DOHH2 (cell line): ENCODE results near the gene TRABD2A.

Experiments
- H3F3A ChIP-seq: fragments of 200-600 bp; sonication (generic), shearing (Covaris generic); 2 replicates; pipeline ENCODE4 v1.6.0; 2016; ENCODE audit warnings: antibody characterized with exemption, mild to moderate bottlenecking; ENCODE audit not compliant: control insufficient read depth, insufficient read depth
- H3K27ac ChIP-seq: fragments of 200-600 bp; sonication (generic); 2 replicates; pipeline ENCODE4 v1.5.1; 2014; ENCODE audit warnings: low read depth, mild to moderate bottlenecking, low read length, moderate library complexity
- H3K27me3 ChIP-seq: fragments of 200-600 bp; sonication (generic); 2 replicates; pipeline ENCODE4 v1.6.1; 2014; ENCODE audit warnings: mild to moderate bottlenecking, low read length, mixed read lengths; ENCODE audit not compliant: control insufficient read depth
- H3K36me3 ChIP-seq: fragments of 200-600 bp; sonication (generic); 2 replicates; pipeline ENCODE4 v1.6.1; 2014; ENCODE audit warnings: mild to moderate bottlenecking, low read length, moderate library complexity, mixed read lengths; ENCODE audit not compliant: control insufficient read depth
- H3K4me1 ChIP-seq: fragments of 200-600 bp; sonication (generic); 2 replicates; pipeline ENCODE4 v1.6.1; 2014; ENCODE audit warnings: mild to moderate bottlenecking, low read length, mixed read lengths; ENCODE audit not compliant: control insufficient read depth
- H3K4me2 ChIP-seq: fragments of 200-600 bp; sonication (generic); 2 replicates; pipeline ENCODE4 v1.6.0; 2014; ENCODE audit warnings: mild to moderate bottlenecking, low read length, moderate library complexity
- H3K4me3 ChIP-seq: fragments of 200-600 bp; sonication (generic); 2 replicates; pipeline ENCODE4 v1.5.1; 2014; ENCODE audit warnings: mild to moderate bottlenecking, low read length, mixed read lengths
- H3K79me2 ChIP-seq: fragments of 200-600 bp; sonication (generic); 2 replicates; pipeline ENCODE4 v1.6.1; 2014; ENCODE audit warnings: mild to moderate bottlenecking, low read length, mixed read lengths; ENCODE audit not compliant: control insufficient read depth
- H3K9me2 ChIP-seq: fragments of 200-600 bp; sonication (generic); replicated peaks from 2 replicates; pipeline ENCODE4 v1.6.1; 2014; ENCODE audit warnings: mild to moderate bottlenecking, low read length, mixed read lengths; ENCODE audit not compliant: control insufficient read depth
- H3K9me3 ChIP-seq: fragments of 200-600 bp; sonication (generic); 2 replicates; pipeline ENCODE4 v1.6.1; 2014; ENCODE audit warnings: antibody characterized with exemption, low read length, mixed read lengths; ENCODE audit not compliant: control insufficient read depth, insufficient read depth
- H4K20me1 ChIP-seq: fragments of 200-600 bp; sonication (generic); 2 replicates; pipeline ENCODE4 v1.6.0; 2014; ENCODE audit warnings: low read depth, mild to moderate bottlenecking, antibody characterized with exemption, low read length, moderate library complexity; ENCODE audit not compliant: control insufficient read depth, insufficient read depth
- EZH2phosphoT487 ChIP-seq: fragments of 200-600 bp; sonication (generic); IDR thresholded peaks from 2 replicates; pipeline ENCODE4 v1.6.1; 2017; ENCODE audit warnings: borderline replicate concordance, mild to moderate bottlenecking, antibody characterized with exemption, low read length, moderate library complexity, mixed read lengths
- TF ChIP-seq, protein P1 (sequence below): fragments of 200-600 bp; sonication (generic); IDR thresholded peaks from one replicate; pipeline ENCODE4 v1.5.1; 2014; ENCODE audit warnings: antibody characterized with exemption, mild to moderate bottlenecking, low read depth, low read length; ENCODE audit not compliant: poor library complexity, severe bottlenecking

The TRABD2A gene

GRCh38 chr2:84811839-84812431 is 68.9 kb downstream of the TRABD2A start:
- no peak overlapping the region for H3K4me2 ChIP-seq
- no peaks in the 10 kb centered on the region for H3F3A ChIP-seq
- peaks cover 4% of the 10 kb centered on the region for H3K4me1 ChIP-seq
- no peaks in the 10 kb centered on the region for H3K36me3 ChIP-seq
- no peaks in the 10 kb centered on the region for H4K20me1 ChIP-seq
- no peaks in the 10 kb centered on the region for H3K79me2 ChIP-seq
- H3K9me3 ChIP-seq: no peaks in the 10 kb centered on the region
- no peak for TF ChIP-seq EZH2phosphoT487
- TF ChIP-seq, protein P1, sequence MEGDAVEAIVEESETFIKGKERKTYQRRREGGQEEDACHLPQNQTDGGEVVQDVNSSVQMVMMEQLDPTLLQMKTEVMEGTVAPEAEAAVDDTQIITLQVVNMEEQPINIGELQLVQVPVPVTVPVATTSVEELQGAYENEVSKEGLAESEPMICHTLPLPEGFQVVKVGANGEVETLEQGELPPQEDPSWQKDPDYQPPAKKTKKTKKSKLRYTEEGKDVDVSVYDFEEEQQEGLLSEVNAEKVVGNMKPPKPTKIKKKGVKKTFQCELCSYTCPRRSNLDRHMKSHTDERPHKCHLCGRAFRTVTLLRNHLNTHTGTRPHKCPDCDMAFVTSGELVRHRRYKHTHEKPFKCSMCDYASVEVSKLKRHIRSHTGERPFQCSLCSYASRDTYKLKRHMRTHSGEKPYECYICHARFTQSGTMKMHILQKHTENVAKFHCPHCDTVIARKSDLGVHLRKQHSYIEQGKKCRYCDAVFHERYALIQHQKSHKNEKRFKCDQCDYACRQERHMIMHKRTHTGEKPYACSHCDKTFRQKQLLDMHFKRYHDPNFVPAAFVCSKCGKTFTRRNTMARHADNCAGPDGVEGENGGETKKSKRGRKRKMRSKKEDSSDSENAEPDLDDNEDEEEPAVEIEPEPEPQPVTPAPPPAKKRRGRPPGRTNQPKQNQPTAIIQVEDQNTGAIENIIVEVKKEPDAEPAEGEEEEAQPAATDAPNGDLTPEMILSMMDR: no peak
- no peak overlapping the region for H3K4me3 ChIP-seq
- no peaks in the 10 kb centered on the region for H3K27me3 ChIP-seq
- no peaks in the 10 kb centered on the region for H3K9me2 ChIP-seq
- no peak overlapping the region for H3K27ac ChIP-seq

- TF ChIP-seq, protein P1: no peak
Observed at GRCh38 chr2:84808279-84808678, 72.6 kb downstream of the TRABD2A start.

GRCh38 chr2:84807063-84807485 is 73.8 kb downstream of the TRABD2A start:
- Histone ChIP-seq H3K36me3 (no peaks in the 10 kb centered on the region), H3K4me3 (no peak overlapping the region), H3K9me2 (no peaks in the 10 kb centered on the region), H3K9me3 (no peaks in the 10 kb centered on the region), H3K4me2 (no peak overlapping the region), H4K20me1 (no peaks in the 10 kb centered on the region), H3K27ac (no peak overlapping the region), H3K27me3 (no peaks in the 10 kb centered on the region; the same call in 1 of the 2 replicates), H3F3A (no peaks in the 10 kb centered on the region), H3K4me1 (no peaks in the 10 kb centered on the region), H3K79me2 (no peaks in the 10 kb centered on the region)
- TF ChIP-seq EZH2phosphoT487: no peak

More at GRCh38 chr2:84808279-84808678, 72.6 kb downstream of the TRABD2A start:
- H3K79me2 ChIP-seq: no peaks in the 10 kb centered on the region
- no peaks in the 10 kb centered on the region for H4K20me1 ChIP-seq
- no peaks in the 10 kb centered on the region for H3K9me3 ChIP-seq
- H3K36me3 ChIP-seq: no peaks in the 10 kb centered on the region
- no peaks in the 10 kb centered on the region for H3F3A ChIP-seq
- no peaks in the 10 kb centered on the region for H3K27me3 ChIP-seq
- H3K4me1 ChIP-seq: no peaks in the 10 kb centered on the region
- H3K27ac ChIP-seq: no peak overlapping the region
- no peak overlapping the region for H3K4me2 ChIP-seq
- H3K9me2 ChIP-seq: no peaks in the 10 kb centered on the region
- H3K4me3 ChIP-seq: no peak overlapping the region

DNA sequence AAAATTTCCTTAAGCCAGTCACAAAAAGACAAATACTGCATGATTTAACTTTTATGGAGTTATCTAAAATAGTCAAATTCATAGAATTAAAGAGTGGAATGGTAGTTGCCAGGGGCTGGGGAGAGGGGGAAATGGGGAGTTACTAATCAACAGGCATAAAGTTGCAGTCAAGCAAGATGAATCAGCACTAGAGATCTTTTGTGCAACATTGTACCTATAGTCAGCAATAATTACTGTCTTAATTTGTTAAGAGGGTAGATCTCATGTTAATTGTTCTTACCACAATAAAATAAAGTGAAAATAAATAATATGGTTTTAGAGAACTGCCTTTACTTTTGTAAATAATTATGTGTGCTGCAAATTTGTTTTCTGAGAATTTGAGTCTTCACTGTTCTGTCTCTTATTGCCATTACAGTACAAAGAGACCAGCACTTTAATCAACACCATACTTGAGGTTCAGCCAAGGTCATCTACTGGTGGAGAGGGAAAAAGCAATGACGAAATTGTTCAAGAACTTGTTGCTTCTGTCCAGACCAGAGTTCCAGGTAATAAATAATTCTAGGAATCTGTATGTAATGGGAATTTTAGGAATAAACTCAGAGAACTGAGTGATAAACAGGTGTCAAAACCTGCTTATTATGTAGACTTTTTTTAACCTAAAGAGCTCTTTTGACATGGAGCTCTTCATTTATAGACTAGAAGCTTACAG is 75.5 kb downstream of the TRABD2A start:
- Histone ChIP-seq H3K79me2 (no peaks in the 10 kb centered on the region), H3F3A (no peaks in the 10 kb centered on the region), H3K4me3 (no peak overlapping the region), H3K9me3 (no peaks in the 10 kb centered on the region), H3K4me2 (no peak overlapping the region), H3K36me3 (no peaks in the 10 kb centered on the region), H4K20me1 (no peaks in the 10 kb centered on the region), H3K4me1 (no peaks in the 10 kb centered on the region), H3K27ac (no peak overlapping the region), H3K27me3 (no peaks in the 10 kb centered on the region; the same call in 1 of the 2 replicates), H3K9me2 (no peaks in the 10 kb centered on the region)
- TF ChIP-seq EZH2phosphoT487: no peak
- TF ChIP-seq, protein P1: no peak
